Right lobe of liver (tissue), 6 donors: Measurements from ENCODE around the gene ITM2A. TPM values are rescaled to one million over a fixed set of nuclear protein-coding genes. Genes with fewer than 3 reads are reported as not detected.

Experiments used
- ATAC-seq, 4 donors: fragments of 200-7000 bp; cut with Tn5 transposase; one replicate each; pipeline ENCODE4 v1.9.1; 2020; ENCODE audit warnings: mild to moderate bottlenecking in 4 of 4, moderate library complexity in 4 of 4
- DNase-seq, 3 donors: peaks; one replicate each; pipeline ENCODE4 v3.0.0-alpha.2; 2020
- H3K27ac ChIP-seq, 3 donors: fragments of 200-600 bp; one replicate each; pipeline ENCODE4 v1.8.0; 2022
- H3K27me3 ChIP-seq, 2 donors: fragments of 200-600 bp; one replicate each; pipeline ENCODE4 v1.8.0; 2022
- H3K36me3 ChIP-seq, 4 donors: fragments of 200-600 bp; sonication (generic) in 1 of 4; one replicate each; pipeline versions ENCODE4 v1.5.1 to v1.8.0; 2017 to 2022; ENCODE audit warnings: control low read depth in 1 of 4
- H3K4me1 ChIP-seq, 4 donors: fragments of 200-600 bp; sonication (generic) in 1 of 4; one replicate each; pipeline versions ENCODE4 v1.5.1 to v1.8.0; 2017 to 2022; ENCODE audit warnings: control low read depth in 1 of 4
- H3K4me3 ChIP-seq, 3 donors: fragments of 200-600 bp; one replicate each; pipeline ENCODE4 v1.8.0; 2022
- H3K9me3 ChIP-seq, 4 donors: fragments of 200-600 bp; sonication (generic) in 1 of 4; one replicate each; pipeline versions ENCODE4 v1.5.1 to v1.8.0; 2017 to 2022; ENCODE audit warnings: control low read depth in 1 of 4
- CTCF ChIP-seq, 4 donors: fragments of 200-600 bp in 3 of 4; fragments of 450-650 bp in 1 of 4; IDR thresholded peaks; one replicate each; pipeline versions ENCODE4 v1.5.1 to v1.8.0; 2016 to 2022; ENCODE audit warnings: antibody characterized with exemption in 4 of 4, mild to moderate bottlenecking in 2 of 4
- POLR2A ChIP-seq: fragments of 450-650 bp; IDR thresholded peaks from one replicate; pipeline ENCODE4 v1.6.1; 2017; ENCODE audit warnings: antibody characterized with exemption, mild to moderate bottlenecking
- WGBS: methylation state at CpG from one replicate; pipeline ENCODE4 v1.1.6; 2018; ENCODE audit warnings: low coverage, low lambda C conversion rate; ENCODE audit not compliant: insufficient coverage; ENCODE audit errors: missing lambda C conversion rate; 5-methylcytosine and 5-hydroxymethylcytosine counted together
- intact Hi-C, 2 donors: fragments of 100-400 bp; cut with DNase I; formaldehyde crosslinking; loops; one replicate each; pipeline versions ENCODE4 v1.11.2 to v1.14.1; 2022
- total RNA-seq, 6 experiments: library from RNA; depleted of rRNA in 2 of 6; stranded (reverse); fragments of >200 nt in 2 of 6; fragmentation: NEBNext Ultra II Directional in 3 of 6; extraction: Animal tissue kit (Norgen Biotek cat#: 25700) in 3 of 6; gene quantifications; one replicate each; pipeline versions ENCODE4 v1.1.0 to v1.2.4, GENCODE V29; 2016 to 2023
- donor health status: DM: no; HTN: yes; CAD: no.
- donor health status: DM: no; HTN: no; CAD: no.
- donor health status: DM: no; HTN: no; CAD: no.
- donor health status: DM: no; HTN: yes; CAD: no.
- donor health status: DM: no; HTN: yes; CAD: no.

ITM2A gene
- total RNA-seq, 6 experiments from 2014 or later: 0.18 to 4.9 (median 1.6) TPM

DNA sequence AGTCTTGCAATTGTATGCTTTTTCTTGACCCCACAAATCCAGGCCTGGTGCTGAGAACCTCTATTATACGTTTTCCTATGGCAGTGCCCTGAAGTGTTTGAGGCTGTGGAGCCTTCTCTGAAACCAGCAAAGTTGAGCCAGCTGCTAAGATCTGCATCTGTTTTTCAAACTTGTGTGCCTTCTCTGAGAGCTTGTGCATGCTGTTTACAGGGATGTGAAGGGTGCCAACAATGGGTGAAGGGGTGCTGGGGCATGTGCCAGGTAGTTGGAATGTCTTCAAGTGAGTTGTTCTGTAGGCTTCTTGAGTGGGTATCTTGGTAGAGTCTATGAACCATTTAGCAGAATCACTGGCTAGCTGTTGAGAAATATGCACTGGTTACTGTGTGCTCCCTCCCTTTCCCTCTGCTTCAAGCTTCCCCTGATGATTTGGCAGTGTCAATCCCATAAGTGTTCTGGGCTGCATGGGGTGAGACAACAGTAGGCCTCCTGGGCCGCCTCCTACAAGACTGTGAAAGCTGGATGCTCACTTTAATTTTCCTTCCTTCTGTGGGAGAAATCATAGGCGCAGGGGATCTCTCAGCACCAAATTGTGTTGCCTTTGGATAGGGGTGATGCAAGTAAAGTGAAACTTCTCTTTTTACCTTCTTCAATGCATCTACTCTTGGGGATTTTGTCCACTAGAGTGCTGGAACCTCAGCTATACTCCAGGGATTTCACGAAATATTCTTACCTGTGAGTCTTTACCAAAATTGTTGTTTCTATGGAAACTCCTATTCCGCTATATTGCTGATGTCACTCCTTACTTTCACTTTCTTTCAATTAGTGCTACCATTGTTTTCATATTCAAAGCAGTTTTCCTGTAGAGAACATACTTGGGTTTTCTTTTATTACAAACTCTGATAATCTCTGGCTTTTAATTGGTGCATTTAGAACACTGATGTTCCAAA lies 30.0 kb downstream of the ITM2A start:
- intact Hi-C loops: no loop called here
- WGBS: 49% methylated on average over 5 of the region's 5 CpGs
- DNase-seq (no peak), ATAC-seq (no peak)
- Histone ChIP-seq H3K36me3 (no peaks in the 10 kb centered on the region), H3K4me3 (no peak overlapping the region), H3K4me1 (no peaks in the 10 kb centered on the region), H3K27ac (no peak overlapping the region), H3K9me3 (no peaks in the 10 kb centered on the region), H3K27me3 (no peaks in the 10 kb centered on the region)
- no peak for TF ChIP-seq CTCF (IDR thresholded peaks at IDR 0.05)
- no peak for TF ChIP-seq POLR2A

- WGBS: 22% methylated on average over 4 of the region's 4 CpGs
- H3K36me3 ChIP-seq: no peaks in the 10 kb centered on the region
- no peaks in the 10 kb centered on the region for H3K27me3 ChIP-seq
- H3K9me3 ChIP-seq: no peaks in the 10 kb centered on the region
- ATAC-seq (no peak), DNase-seq (no peak)
- intact Hi-C loops: no loop called here
- H3K27ac ChIP-seq: no peak overlapping the region
- H3K4me3 ChIP-seq: no peak overlapping the region
- no peaks in the 10 kb centered on the region for H3K4me1 ChIP-seq
- TF ChIP-seq CTCF (IDR thresholded peaks at IDR 0.05): no peak
- TF ChIP-seq POLR2A: no peak
These were observed 37.1 kb downstream of the ITM2A start for GRCh38 chrX:79330022-79330421.

DNA sequence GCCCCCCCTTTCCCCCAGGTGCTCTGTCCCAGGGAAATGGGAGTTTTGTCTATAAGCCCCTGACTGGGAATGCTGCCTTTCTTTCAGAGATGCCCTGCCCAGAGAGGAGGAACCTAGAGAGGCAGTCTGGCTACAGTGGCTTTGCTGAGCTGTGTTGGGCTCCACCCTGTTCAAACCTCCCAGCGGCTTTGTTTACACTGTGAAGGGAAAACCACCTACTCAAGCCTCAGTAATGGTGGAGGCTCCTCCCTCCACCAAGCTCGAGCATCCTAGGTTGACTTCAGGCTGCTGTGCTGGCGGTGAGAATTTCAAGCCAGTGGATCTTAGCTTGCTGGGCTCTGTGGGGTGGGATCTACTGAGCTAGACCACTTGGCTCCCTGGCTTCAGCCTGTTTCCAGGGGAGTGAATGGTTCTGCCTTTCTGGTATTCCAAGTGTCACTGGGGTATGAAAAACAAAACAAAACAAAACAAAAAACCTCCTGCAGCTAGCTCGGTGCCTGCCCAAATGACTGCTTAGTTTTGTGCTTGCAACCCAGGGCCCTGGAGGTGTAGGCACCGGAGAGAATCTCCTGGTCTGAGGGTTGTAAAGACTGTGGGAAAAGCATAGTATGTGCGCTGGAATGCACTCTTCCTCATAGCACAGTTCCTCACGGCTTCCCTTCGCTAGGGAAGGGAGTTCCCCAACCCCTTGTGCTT lies 41.7 kb downstream of the ITM2A start:
- no peaks in the 10 kb centered on the region for H3K36me3 ChIP-seq
- no peak for DNase-seq
- H3K27me3 ChIP-seq: no peaks in the 10 kb centered on the region
- intact Hi-C loops: no loop called here
- H3K9me3 ChIP-seq: no peaks in the 10 kb centered on the region
- H3K27ac ChIP-seq: no peak overlapping the region
- no peaks in the 10 kb centered on the region for H3K4me1 ChIP-seq
- WGBS: 21% methylated on average over 2 of the region's 8 CpGs
- no peak for ATAC-seq
- no peak overlapping the region for H3K4me3 ChIP-seq
- TF ChIP-seq POLR2A (no peak), CTCF (IDR thresholded peaks at IDR 0.05) (no peak)

Other genes with a start within 250 kb of the ITM2A start
- gene GPR174, start 222.6 kb downstream of the ITM2A start, total RNA-seq: under 1 TPM; 0.04 to 0.50 (median 0.32) TPM